HG03439 (cell line): ENCODE data around the gene FOXP4.

Experiments
- ATAC-seq: cut with Tn5 transposase; IDR thresholded peaks from one replicate; pipeline ENCODE4 v1.9.1; 2021; ENCODE audit warnings: mild to moderate bottlenecking, moderate library complexity; ENCODE audit not compliant: unreplicated experiment

Gene FOXP4

DNA sequence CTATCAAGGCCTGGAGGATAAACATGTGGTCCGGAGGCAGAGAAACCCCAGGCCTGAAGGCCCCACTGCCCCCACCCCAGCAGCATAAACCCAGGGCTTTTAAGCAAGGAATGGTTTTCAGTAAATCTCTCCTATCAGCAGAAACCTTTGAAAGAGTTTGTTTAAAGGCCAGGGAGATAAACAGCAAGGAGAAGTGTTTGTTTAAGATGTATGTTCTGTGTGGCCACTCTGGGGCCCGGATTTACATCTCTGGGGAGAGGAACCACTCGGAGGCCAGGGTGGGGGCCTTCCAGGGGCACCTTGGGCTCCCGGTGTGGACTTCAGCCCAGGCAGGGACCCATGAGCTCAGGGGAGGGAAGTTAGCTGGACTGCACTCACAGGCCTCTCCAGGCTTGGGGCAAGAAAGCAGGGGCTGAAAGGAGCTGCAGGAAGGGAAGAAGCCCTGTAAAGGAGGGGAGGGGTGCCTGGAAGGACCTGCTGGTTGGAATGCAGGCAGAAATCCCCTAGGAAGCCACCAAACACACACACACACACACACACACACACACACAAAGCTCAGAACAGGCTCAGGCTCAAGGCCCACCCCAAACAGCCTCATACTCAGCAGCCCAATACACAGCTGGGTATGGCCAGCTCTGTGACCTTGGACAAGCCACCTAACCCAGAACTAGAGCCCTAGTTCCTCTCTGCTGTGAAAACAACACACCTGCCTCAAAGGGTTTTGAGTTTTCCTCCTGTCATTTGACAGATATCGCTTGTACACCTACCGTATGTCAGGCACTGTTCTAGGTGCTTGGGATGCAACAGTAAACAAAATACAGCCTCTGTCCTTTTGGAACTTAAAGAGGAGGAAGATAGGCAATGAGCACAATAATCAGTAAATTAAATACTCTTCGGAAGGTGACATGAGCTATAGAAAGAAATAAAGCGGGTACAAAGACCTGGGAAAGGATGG lies 26.2 kb upstream of the FOXP4 start:
- ATAC-seq: no peak

DNA sequence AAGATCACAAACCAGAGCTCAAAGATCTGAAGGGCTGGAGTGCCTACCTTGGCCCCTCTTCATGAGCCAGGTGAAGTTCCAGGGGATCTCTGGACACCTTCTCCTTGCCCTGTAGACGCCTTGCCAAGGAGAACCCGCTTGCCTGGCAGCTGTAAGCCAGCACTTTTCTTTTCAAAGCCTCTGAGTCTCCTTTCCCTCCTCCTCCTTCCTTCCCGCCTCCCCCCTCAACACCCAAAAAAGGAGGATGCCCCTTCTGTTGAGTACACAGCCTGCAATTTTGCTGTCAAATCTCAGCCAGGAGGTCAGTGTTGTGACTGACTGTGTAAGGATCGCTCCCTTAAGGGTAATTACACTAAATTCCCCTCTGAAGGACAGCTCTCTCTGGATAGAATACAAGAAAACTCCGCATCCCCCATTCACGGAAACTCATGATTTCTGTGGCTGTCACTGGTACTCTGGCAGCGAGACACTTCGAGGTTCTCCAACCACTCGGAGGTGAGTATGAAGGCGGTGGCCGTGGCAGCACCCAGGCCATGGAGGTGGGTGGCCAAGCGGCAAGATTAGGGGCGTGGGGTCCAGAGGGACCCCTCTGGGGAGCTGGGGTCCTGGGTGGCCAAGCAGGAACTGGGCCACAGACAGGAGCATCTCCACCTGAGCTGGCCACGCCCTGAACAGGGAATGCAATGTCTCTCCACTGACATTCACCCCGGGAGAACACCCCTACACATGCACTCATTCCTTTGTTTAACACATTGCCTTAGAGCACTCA lies 23.2 kb upstream of the FOXP4 start:
- no peak for ATAC-seq

DNA sequence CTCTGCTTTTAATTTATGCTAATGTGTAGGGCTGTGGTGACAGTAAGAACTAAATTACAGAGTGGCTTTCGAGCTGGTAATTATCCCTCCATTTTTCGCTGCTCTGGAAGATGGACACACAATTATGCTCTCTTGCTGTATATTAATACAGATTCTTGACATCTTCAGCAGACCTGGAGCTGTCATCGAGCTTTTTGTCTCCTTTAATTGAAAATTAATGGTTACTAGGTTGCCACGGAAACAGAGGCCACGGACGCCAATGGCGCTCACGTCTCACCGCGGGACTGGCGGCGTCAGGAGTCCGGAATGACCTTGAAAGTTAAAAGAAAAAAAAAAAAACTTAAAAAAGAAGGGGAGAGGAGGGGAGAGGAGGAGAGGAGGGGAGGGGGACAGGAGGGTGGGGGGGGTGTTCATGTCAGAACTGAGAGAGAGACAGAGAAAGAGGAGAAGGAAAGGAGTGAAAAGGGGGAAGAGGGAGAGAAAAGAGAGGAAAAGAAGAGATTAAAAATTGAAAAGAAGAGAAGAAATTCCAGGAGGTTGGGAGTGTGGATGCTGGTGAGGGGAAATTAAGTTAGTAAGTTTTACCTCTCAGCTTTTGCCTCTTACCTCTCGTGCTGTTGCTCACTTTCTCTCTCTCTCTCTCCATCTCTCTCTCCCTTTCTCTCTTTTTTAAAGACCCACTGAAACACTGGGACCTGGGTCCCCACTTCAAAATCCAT lies 22.1 kb upstream of the FOXP4 start:
- no peak for ATAC-seq

DNA sequence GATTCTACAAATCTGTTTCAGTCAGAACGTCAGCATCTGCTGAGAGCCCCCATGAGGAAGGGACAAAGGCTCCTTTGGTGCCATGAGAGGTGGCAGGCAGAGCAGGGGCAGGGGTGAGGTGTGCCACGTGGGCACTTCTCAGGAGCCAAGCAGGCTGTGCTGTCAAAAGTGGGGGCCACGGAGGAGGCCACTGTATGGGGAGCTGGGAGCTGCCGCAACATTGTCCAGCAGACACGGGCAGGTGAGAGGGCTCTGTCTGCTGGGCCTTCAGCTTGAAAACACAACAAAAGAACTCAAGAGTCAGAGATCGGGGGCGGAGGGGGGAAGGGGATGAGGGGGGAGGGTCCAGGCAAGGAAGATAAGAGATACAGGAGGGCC lies 21.6 kb upstream of the FOXP4 start:
- ATAC-seq: no peak

DNA sequence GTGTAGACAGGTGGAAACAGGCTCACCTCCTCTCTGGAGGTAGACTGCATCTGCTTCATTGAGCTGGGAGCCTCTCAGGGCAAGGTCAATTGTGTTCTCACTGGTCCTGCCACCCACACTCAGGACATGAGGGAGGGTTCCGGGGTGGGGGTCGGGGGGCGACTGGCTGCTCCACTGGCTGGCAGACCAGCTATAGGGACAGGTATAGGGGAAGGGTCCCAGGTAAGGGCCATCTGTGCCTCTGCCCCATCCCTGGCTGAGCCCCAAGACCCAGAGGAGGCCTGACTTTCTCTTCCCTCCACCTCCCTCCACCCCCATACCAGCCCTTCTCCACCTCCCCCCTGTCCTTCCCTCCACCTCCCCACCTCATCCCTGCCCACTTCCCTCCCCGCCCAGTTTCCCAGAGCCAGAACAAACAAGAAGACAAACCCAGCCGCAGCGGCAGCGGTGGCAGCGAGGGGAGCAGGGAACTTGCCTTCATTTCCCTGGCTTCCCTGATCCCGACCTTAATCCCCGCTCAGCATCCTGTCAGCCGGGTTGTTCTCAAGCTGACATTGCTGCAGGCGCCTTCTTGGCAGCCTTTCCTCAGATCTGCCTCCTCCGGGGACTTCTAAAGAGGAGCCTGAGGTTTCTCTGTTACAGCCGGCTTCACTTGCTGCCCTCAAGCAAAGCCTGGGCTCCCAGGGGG lies 18.3 kb upstream of the FOXP4 start:
- ATAC-seq: no peak

DNA sequence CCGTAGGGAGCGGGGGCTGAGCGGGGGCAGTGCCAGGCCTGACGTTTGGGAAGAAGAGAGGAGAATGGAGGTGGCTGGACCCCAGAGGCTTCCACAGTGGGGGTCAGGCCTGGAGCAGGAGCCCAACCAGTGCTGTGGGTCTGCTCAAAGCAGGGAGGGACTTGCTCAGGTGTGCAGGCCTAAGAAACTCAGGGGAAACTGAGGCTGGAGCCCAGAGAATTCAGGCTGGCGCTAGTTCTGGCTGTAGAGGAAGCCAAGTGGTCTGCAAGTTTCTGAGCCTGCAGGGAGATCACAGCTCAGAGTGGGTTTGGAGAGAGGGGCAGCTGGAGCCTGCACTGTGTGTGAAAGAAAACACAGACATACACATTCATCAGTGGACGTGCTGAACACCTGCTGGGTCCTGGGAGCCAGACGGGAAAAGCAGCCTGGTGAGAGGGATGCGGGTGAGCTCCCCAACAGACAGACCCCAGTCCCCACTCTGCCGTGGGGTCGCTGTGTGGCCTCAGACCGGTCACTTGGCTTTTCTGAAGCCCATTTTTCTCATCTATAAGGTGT lies 17.7 kb upstream of the FOXP4 start:
- ATAC-seq: no peak

DNA sequence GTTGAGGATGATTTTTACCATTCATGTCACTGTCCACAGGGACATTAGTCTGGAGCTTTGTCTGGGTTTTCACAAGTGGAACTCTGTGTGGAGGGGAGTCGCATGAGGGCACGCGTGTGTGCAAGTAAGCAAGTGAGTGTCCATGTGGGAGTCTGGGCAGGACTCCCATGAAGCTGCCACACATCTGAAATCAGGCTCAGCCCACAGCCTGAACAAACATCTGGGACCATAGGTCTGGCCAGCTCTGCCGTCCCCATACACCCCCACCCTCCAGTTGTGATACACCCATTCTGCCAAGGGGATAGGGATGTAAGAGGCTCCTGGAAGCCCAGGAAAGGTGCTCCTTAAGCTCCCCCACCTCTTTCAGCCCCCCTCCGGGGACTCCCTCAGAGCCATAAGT lies 17.1 kb upstream of the FOXP4 start:
- ATAC-seq: no peak

DNA sequence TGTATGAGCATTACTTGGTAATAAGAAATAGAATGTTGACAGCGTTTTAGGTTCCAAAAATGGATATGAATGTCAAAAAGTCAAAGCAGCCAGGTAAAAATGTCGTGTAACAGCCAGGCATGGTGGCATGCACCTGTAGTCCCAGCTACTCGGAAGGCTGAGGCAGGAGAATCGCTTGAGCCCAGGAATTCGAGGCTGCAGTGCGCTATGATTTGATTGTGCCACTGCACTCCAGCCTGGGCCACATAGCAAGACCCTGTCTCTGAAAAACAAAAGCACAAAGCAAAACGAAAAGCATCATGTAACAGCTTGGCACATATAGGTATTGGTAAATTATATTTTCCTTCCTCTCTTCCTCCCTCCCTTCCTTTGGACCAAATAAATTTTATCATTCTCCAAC lies 16.2 kb upstream of the FOXP4 start:
- no peak for ATAC-seq

DNA sequence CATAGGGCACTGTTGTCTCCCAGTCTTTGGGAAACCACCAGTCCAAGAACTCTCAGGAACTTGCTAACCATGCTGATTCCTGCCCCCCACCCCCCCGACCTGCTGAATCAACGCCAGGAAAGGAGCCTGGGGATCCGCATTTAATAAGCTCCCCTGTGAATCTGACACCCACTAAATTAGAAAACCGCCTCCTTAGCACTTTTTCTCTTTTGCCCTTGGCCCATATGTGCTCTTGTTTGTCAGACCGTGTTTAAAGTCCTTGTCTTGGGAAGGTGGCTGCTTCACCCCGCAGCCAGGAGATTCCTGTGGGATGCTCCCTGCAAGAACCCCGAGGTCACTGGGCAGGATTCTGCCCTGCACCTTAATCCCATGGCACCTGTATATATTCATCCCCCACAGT lies 15.7 kb upstream of the FOXP4 start:
- ATAC-seq: no peak

DNA sequence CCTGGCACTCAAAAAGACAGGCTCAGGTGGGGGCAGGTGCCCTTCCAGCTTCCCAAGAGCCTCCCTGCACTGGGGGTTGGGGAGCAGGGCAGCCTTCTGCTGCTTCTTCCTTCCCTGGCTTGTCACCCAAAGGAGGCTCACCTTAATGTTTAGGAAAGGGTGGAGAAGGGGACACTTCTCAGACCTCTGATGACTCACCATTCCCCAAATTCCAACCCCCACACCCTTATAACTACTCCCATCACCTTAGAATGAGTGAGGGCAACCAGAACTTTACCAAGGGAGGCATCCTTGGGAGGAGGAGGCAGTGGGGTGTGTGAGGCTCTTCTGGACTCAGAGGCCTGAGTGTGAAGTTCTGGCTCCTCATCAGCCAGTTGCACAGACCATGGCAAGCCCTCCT lies 15.2 kb upstream of the FOXP4 start:
- ATAC-seq: no peak

DNA sequence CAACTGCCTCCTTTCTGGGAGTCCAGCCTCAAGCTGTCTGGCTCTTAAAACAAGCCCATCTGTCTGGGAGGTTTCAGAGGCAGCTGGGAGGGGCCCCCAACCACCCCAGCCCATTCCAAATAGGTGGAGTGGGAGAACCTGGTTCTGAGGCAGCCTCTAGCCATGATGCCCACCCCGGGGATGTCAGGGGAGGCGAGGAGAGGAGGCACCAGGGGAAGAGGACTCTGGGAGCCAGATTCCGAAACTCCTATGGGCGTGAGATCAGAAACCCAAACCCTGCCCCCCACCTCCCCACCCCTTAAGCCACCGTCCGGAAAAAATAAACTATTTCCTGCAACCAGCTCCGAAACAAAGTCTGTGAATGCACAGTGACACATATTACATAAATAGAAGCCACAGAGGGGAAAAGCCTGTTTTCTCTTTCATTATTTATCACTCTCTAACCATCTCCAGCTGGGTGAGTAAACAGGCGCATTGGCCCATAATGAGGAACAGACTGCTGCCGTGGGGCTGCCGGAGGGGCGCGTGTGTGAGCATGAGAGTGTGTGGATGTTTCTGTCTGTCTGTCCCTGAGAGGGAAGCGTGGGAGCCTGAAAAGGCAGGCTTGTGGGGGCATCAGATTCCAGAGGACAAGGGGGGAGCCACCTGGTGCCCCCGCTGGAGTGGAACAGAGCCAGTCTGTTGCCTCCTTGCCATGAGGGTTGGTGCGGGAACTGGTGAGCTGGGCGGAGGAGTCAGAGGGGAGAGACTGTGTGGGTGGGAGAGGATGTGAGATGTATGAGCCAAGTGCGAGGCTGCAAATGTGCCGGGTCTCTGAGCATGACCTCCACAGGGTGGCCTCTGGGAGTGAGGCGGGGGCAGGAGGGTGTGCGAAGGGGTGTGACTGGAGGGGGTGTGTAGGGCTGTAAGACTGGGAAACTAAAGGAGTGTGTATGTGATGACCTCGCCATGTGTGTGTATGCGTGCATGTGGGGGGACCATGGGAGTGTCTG lies 14.3 kb upstream of the FOXP4 start:
- ATAC-seq: peak; percentile 84

DNA sequence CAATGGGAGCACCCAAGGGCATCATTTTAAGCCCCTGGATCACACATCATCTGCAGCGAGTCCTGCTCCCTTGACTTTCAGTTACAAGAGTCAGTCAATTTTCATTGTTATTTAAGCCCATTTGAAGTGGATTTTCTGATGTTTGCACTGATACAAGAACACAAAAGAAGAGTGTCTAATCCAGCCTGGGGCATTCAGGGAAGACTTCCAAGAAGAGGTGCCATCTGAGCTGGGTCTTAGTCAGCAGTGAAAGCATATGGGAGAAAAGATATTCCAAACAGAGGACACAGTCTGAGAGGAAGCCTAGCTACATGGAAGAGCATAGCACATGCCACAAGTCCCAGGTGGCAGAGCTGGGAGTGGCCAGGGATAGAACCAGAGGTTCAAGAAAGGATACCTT lies 10.4 kb upstream of the FOXP4 start:
- ATAC-seq: no peak

DNA sequence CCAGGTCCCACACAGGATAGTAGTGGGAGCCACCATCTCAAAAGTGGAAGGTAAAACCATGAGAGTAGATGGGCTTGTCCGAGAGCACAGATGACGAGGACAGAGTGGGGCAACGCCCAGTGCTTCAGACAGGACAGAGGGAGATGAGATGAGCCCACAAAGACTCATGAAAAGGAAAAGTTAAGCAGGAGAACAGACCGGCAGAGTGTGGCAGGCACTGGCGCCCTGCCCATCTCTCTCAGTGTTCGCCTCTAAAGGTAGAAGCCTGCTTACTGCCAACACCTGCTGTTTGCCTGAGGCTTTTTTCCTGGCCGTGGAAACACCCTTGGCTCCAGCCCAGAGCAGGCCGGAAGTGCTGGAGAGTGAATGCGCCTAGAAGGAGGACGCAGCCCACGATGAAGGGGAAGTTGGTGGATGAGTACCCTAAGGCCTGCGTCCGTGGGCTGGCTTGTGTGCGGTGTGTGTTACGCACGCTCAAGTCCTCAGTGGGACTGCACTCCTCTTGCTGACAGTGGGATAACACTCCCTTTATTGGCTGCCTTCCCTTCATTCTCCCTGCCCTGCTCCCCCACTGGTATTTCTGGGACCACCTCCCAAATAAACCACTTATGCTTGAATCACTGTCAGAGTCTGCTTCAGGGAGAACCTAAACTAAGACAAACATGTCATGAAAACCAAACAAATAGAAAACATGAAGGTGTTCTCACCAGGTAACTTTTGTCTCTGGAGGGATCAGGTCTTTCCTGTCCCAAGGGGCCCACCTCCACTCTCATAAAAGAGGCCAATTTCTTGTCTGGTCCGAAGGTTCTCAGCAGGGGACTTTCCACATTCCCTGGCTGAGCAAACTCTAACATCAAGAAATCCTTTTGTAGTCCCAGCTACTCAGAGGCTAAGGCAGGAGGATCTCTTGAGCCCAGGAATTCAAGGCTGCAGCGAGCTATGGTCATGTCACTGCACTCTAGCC lies 9.1 kb upstream of the FOXP4 start:
- no peak for ATAC-seq

DNA sequence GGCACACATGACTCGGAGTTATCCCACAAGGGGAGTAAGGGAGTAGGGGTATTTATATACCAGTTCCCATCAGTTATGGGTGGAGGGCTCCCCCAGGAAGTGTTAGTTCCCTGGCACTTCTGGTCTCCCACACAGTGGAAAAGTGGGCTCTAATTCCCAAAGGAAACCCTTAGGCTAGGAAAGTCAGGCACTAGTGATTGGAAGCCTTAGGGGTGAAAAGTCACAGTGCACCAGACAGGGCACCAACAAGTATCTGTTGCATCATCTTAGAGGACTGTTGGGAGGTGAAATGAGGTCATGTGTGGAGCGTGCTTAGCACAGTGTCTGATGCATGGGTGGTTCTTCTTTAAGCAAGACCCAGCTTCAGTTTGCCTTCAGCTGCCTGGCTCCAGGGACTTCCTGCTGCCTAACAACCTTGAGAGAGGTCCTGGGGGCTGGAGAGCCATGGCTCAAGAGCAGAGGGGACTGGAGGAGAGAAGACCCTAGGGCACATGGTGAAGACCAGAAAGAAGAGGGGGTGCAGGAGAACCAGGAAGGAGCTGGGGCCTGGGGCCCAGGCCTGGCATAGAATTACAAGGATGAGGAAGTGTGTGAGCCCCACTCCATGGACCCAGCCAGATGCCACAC lies 7.5 kb upstream of the FOXP4 start:
- ATAC-seq: no peak

DNA sequence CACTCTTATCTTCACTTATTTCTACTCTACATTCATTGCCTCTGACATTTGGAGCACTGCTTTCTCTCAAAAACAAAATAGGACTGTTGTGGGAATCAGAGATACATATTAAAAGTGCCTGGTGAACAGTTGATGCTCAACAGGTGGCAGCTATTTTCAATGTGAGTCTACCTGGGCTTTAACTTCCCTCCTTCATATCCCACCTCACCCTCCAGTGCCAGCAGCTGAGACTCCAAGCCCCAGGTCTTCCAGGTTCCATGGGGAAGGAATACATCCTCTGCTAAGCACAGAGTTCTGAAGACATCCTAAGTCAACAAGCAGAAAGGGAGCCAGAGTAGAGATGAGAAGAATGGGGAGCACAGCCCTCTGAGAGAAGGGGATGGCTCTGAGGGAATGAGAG lies 7.0 kb upstream of the FOXP4 start:
- ATAC-seq: no peak

DNA sequence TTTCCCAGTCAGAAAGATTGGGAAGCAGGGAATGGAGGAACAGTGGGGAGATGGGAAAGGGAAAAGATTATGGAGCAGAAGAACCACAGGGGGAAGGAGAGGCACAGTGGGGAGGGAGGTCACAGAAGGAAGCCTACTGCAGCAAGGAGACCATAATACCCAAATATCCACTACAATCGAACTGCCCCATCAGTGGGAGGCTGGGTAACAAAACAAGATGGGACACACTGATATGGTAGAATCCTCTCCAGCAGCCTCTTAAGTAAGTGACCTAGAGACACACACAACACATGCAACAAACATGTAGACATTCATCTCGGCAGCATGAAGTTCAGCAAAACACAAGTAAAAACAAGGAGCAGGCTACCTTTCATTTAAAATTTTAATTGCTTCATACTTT lies 4.8 kb upstream of the FOXP4 start:
- ATAC-seq: no peak

DNA sequence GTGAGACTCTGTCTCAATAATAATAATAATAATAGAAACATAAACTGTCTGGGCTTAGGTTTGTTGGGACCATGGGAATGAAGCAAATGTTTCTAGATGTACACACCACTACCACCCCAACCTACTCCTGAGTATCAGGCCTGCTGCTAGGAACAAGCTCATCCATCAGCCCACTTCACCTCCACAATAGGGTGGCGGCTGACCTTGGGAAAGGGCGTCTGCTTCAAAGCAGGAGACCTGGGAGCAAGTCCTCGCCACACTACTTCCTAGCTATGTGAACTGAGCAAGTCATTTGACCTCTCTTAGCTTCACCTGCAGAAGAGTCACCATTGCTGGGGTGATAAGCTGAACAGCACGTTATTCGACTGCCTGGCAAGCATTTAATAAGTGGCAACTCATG lies 3.1 kb upstream of the FOXP4 start:
- no peak for ATAC-seq

DNA sequence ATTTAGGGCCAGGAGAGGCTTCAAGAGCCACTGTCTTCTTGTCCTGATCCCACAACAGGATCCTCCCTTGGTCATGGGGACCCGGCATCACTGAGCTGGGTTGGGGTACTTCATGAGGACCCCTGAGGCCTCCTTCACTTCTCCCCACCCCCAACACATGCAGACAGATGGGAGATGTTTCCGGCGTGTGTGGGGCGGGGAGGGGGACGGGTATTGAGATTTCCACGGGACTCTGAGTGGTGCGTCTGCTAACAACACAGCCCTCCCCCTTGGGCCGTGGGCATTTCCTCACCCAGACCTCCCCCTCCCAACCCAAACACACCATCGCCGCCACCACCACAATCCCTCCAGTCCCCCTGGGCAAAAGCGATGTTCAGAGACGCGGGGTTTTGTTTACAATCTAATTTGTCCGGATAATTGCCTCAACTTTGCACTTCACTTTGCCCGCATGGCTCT lies 906 bp upstream of the FOXP4 start:
- no peak for ATAC-seq
